ENCODE results near the gene RPS19. TPM values are rescaled to one million over a fixed set of nuclear protein-coding genes. Genes with fewer than 3 reads are reported as not detected.

The RPS19 gene
- total RNA-seq, 4 donors from 2014 or later = 180 to 636 (median 401) TPM

GRCh38 chr19:41837981-41838708 is 21.9 kb upstream of the RPS19 start:
- Histone ChIP-seq H3K27me3 (peaks cover 0 to 17% (median 11%) of the 10 kb centered on the region in 3 donors), H3K27ac (no peak overlapping the region)
- no peak for ATAC-seq

GRCh38 chr19:41839211-41839610 is 20.8 kb upstream of the RPS19 start:
- Histone ChIP-seq H3K4me1 (no peaks in the 10 kb centered on the region), H3K27ac (no peak overlapping the region), H3K27me3 (peaks cover 0 to 17% (median 11%) of the 10 kb centered on the region in 3 donors), H3K36me3 (no peaks in the 10 kb centered on the region), H3K4me3 (no peak overlapping the region), H3K9me3 (no peaks in the 10 kb centered on the region)
- in situ Hi-C loops (cut with MboI; ENCODE audit: low sequenced_read_pairs in 4 of 4) (no loop called here), intact Hi-C loops (cut with DNase I; ENCODE audit: low total_unique reads) (no loop called here)
- ATAC-seq = no peak
- TF ChIP-seq POLR2A (IDR thresholded peaks at IDR 0.05) (no peak), CTCF (IDR thresholded peaks at IDR 0.05 in 4 of 5, conservative IDR thresholded peaks at IDR 0.05 in 1 of 5) (no peak)
- no peak for DNase-seq

More at GRCh38 chr19:41837981-41838708, 21.9 kb upstream of the RPS19 start:
- no peak overlapping the region for H3K4me3 ChIP-seq
- TF ChIP-seq POLR2A (IDR thresholded peaks at IDR 0.05) = no peak
- no peak for TF ChIP-seq CTCF (IDR thresholded peaks at IDR 0.05 in 4 of 5, conservative IDR thresholded peaks at IDR 0.05 in 1 of 5)
- intact Hi-C loops (cut with DNase I; ENCODE audit: low total_unique reads) = no loop called here
- no peak for DNase-seq
- no peaks in the 10 kb centered on the region for H3K36me3 ChIP-seq
- in situ Hi-C loops (cut with MboI; ENCODE audit: low sequenced_read_pairs in 4 of 4) = no loop called here
- no peaks in the 10 kb centered on the region for H3K9me3 ChIP-seq
- H3K4me1 ChIP-seq = no peaks in the 10 kb centered on the region

- no peak overlapping the region for H3K4me3 ChIP-seq
- intact Hi-C loops (cut with DNase I; ENCODE audit: low total_unique reads) (no loop called here), in situ Hi-C loops (cut with MboI; ENCODE audit: low sequenced_read_pairs in 4 of 4) (no loop called here)
- no peaks in the 10 kb centered on the region for H3K9me3 ChIP-seq
- peaks cover 0 to 8% (median 6%) of the 10 kb centered on the region in 3 donors for H3K27me3 ChIP-seq
- no peaks in the 10 kb centered on the region for H3K4me1 ChIP-seq
- ATAC-seq (no peak), DNase-seq (no peak)
- H3K36me3 ChIP-seq = no peaks in the 10 kb centered on the region
- TF ChIP-seq POLR2A (IDR thresholded peaks at IDR 0.05) (no peak), CTCF (IDR thresholded peaks at IDR 0.05 in 4 of 5, conservative IDR thresholded peaks at IDR 0.05 in 1 of 5) (no peak)
- no peak overlapping the region for H3K27ac ChIP-seq
Measured at GRCh38 chr19:41843371-41843770, 16.7 kb upstream of the RPS19 start.

GRCh38 chr19:41844601-41845000 is 15.5 kb upstream of the RPS19 start, which contains the start of gene LYPD4:
LYPD4 (minus strand) TSS chr19:41844683; CDS start chr19:41839285, 5,398 bp downstream.
- intact Hi-C loops (cut with DNase I; ENCODE audit: low total_unique reads) = no loop called here

More at GRCh38 chr19:41844601-41845000, 15.5 kb upstream of the RPS19 start, which contains the start of gene LYPD4:
- H3K4me3 ChIP-seq = no peak within 1 kb of the TSS
- no peak for ATAC-seq
- peaks cover 0 to 6% (median 0%) of the 10 kb centered on the region in 3 donors for H3K27me3 ChIP-seq
- TF ChIP-seq POLR2A (IDR thresholded peaks at IDR 0.05) (no peak), CTCF (IDR thresholded peaks at IDR 0.05 in 4 of 5, conservative IDR thresholded peaks at IDR 0.05 in 1 of 5) (no peak)
- no peaks in the 10 kb centered on the region for H3K4me1 ChIP-seq
- in situ Hi-C loops (cut with MboI; ENCODE audit: low sequenced_read_pairs in 4 of 4) = no loop called here
- H3K9me3 ChIP-seq = no peaks in the 10 kb centered on the region
- no peak for DNase-seq
- H3K27ac ChIP-seq = no peak within 1 kb of the TSS
- H3K36me3 ChIP-seq = no peaks in the 10 kb centered on the region

Data from gastrocnemius medialis (tissue), 4 donors.